RCC 7860 (cell line): ENCODE results near the gene PTPRN2.

Source experiments
- DNase-seq: peaks from one replicate; pipeline ENCODE4 v3.0.0-alpha.2; 2015; ENCODE audit warnings: low spot score
- FAIRE-seq: peaks from 2 replicates; lab custom pipeline; 2012; peaks lifted over from hg19 to GRCh38; lab: Jason Lieb, UNC

Gene PTPRN2

DNA sequence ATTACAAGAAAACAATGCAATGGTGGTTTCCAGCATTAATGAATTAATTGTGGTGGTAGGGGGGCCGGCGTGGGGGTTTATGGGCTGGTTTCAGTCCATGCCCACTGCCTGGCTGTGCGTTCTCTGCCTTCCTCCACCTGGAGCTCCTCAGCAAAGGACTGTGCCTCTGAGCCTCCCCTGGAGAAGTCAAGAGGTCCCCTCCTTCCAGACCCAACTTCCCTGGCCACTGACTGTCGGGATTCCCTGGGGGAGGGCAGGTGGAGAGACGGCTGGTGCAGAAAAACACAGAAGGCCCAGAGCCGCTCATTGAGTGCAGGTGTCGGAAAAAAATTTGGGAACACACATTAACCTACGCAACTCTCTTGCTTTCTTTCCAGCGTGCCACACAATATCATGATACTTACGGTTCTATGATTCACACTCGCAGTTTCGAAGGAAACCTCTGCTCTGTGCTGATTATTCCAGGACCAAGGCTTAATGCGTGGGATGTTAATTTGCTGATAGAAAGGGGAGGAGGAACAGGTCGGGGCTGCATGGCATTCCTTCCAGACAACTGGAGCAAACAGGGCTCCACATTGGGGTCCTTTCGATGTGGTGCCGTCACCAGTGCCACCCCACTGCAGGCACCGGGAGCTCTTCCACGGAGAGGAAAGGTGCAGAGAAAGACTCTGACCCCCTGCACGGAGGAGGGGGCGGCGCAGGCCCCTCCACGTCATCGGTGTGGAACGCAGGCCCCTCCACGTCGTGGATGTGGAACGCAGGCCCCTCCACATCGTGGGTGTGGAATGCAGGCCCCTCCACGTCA is 744.1 kb downstream of the PTPRN2 start:
- DNase-seq (no peak), FAIRE-seq (no peak)

DNA sequence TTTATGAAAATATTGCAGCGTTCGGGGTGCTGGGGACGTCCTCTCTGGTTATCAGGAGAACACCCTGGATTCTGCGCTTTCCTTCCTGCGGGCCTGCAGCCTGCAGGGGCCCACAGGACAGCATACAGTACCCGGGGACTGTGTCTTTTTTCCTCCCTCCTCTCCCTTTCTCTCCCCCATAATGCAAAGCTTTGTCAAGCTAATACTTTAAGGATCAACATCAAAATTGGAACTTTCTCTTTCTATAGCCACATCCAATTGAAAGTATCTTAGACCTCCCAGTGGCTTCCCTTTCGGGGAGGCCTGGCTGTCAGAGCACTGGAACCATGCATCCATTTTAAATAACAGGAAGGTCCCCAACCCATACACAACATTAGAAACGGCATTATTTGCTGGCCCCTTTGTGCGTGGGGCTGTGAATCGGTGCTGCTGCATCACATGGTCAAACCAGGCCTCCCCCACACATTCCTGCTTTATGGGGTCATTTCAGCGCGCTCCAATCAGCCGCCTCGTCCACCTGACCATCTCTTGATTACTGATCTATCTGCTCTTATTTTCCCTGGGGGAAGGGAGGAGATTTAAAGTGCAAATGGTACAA is 745.8 kb downstream of the PTPRN2 start:
- FAIRE-seq (no peak), DNase-seq (no peak)

DNA sequence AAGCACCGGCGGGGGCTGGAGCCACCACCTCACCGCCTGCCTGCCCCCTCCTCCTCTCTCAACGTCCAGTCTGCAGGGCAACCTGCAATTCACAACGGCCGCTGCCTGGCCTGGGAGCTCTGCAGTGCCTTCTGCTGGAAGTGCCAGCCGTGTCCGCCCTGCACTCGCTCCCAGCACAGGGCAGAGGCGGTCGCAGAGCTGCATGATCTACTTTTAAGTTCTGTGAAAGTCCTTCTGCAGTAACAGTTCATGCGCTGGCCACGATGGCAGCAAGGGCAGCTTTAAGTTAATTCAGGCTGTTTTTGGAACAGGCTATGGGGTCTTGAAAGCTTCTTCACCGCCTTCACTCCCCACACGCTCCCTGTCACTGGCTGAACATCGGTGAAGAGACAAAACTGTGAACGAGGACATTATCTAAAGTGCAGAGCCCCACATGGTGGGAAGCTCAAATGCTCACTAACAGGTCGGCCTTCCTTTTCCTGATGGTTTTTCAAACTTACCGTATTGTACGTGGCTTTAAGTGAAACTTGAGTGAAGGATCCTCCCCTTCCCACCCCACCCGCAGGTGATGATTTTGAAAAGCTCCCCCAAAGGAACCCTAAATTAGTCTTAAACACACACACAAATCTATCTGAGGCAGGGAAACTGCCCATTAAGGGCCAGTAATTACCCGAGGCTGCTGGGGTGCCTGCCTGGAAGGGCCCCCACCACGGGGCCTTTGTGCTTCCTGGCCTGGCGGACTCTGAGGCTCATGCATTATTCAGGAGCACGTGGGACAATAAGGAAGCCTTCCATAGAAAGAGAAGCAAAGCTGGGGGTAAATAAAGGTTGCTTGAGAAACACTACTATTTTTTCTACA is 746.5 kb downstream of the PTPRN2 start:
- FAIRE-seq, result no peak

DNA sequence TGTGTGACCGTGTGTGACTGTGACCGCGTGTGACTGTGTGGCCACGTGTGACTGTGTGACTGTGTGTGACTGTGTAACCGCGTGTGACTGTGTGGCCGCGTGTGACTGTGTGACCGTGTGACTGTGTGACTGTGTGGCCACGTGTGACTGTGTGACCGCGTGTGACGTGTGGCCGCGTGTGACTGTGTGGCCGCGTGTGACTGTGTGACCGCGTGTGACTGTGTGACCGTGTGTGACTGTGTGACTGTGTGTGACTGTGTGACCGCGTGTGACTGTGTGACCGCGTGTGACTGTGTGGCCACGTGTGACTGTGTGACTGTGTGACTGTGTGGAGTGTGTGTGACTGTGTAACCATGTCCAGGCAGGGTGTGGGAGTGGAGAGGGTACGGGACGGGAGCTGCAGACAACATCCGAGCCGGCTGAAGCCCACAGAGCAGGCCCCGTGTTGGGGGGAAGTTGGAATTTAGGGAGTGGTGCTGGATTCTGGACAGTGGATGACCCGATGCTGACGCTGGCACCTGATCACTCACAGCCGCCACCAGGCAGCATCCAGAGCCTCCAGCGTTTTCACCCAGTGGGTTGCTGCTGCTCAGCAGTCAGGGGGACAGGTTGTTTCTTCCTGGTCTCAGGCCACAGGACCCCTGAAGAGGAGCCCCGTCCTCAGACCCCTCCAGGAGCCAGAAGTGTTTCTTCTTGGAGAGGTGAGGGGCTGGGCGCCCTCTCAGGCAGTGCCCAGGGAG is 747.3 kb downstream of the PTPRN2 start:
- no peak for DNase-seq
- FAIRE-seq, result no peak

More for the DNA sequence above, 746.5 kb downstream of the PTPRN2 start:
- no peak for DNase-seq

DNA sequence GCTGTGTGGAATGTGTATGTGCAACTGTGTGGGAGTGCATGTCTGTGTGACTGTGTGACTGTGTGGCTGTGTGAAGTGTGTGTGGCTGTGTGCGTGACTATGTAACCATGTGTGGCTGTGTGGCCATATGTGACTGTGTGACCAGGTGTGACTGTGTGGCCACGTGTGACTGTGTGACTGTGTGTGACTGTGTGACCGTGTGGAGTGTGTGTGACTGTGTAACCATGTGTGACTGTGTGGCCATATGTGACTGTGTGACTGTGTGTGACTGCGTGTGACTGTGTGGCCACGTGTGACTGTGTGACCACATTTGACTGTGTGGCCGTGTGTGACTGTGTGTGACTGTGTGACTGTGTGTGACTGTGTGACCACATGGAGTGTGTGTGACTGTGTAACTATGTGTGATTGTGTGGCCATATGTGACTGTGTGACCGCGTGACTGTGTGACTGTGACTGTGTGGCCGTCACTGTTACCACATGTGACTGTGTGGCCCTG is 747.9 kb downstream of the PTPRN2 start:
- DNase-seq (no peak), FAIRE-seq (no peak)

DNA sequence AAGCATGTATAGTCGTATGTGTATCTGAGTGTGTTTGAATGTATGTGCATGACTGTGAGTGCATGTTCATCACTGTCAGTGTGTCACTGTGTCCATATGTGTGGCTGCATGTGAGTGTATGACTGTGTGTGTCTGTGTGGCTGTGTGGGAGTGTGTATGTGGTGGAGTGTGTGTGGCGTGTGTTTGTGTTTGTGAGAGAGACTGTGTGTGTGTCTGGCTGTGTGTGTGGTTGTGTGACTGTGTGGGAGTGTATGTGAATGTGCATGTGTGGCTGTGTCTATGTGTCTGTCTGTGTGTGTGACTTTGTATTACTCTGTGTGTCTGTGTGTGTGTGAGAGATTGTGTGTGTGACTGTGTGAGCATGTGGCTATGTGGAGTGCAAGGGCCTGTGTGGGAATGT is 748.4 kb downstream of the PTPRN2 start:
- no peak for FAIRE-seq
- DNase-seq, result no peak

DNA sequence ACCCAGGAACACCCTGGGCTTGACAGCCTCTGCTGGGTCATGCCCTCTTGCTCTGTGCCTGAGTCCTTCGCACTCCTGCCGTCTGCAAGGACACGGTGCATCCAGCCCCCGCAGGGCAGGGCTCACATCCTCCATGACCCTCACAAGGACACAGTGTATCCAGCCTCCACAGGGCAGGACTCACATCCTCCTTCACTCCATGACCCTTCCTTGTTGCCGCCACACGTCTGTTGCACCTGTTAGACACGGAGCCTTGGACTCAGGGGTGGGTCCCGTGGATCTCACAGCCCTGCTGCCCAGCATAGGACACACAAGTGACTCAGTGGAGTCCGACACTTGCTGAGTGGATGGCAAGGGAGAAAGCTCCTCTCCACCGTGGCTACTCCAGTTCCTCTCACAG is 750.1 kb downstream of the PTPRN2 start:
- no peak for FAIRE-seq
- DNase-seq, result no peak

DNA sequence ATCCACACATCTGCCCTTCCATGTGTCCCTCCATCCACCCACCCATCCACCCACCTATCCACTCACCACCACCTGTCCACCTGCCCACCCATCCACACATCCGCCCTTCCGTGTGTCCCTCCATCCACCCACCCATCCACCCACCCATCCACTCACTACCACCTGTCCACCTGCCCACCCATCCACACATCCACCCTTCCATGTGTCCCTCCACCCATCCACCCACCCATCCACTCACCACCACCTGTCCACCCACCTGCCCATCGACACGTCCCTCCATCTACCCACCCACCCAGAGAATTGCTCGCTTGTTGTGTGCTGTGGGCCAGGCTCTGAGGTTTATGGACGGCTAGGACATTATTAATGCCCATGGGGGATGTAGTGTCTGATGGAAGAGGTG is 750.6 kb downstream of the PTPRN2 start:
- FAIRE-seq, result no peak
- DNase-seq, result no peak

DNA sequence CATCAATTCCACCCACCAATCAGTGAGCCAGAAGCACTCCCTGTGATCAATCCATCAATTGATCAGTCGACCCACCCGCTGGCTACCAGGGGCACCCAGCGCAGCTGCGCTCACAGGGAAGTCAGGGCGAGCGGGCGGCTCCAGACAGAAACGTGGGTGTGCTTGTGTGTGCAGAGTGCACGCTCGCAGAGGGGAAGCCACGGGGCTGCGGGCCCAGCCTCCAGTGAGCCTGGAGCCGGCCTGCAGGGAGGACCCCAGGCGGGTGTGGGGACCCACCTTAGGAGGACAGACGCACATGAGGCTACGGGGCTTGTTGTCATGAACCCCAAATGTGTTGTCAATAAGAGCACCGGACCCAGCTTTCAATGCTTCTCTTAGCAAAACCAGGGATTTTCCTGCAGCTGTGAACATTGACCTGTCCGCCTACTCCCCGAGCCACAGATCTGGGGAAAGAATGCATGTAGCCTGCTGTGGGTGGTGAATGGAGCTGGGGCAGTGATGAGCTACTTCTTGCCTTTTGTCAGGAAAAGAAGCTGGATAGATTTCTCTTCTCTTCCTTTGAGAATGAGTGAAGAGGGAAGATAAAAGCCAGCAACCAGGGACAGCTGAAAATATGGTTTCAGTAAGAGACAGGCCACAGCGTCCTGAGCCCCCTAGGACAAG is 753.0 kb downstream of the PTPRN2 start:
- DNase-seq (no peak), FAIRE-seq (no peak)

DNA sequence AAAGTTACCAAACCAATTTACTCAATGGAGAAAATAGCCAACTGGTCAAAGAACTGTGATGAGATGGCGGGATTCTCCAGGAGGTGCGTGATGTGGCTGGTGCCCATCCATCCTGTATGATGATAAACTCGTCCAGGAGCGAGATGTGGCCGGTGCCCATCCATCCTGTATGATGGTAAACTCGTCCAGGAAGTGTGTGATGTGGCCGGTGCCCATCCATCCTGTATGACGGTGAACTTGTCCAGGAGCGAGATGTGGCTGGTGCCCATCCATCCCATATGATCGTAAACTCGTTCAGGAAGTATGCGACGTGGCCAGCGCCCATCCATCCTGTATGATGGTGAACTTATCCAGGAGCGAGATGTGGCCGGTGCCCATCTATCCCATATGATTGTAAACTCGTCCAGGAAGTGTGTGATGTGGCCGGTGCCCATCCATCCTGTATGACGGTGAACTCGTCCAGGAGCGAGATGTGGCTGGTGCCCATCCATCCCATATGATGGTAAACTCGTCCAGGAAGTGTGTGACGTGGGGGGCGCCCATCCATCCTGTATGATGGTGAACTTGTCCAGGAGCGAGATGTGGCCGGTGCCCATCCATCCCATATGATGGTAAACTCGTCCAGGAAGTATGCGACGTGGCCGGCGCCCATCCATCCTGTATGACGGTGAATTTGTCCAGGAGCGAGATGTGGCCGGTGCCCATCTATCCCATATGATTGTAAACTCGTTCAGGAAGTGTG is 754.6 kb downstream of the PTPRN2 start:
- DNase-seq (no peak), FAIRE-seq (no peak)

DNA sequence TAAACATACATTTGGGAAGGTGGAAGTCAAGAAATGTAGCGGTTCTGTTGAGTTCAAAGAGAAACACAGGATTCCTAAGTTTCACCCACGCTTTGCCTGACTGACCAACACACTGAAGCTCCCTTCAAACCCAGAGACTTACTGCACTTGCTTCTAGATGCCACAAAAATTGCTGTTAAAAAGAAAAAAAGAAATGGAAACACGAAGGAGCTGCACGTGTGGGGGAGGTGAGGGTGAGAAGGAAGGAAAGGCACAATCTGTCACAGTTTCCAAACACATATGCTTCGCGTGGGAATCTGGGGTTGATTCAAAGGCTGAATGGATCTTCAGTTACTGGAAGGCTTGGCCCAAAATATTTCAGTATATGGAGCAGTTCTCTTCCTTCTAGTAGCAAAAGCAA is 755.2 kb downstream of the PTPRN2 start:
- FAIRE-seq, result no peak
- no peak for DNase-seq

DNA sequence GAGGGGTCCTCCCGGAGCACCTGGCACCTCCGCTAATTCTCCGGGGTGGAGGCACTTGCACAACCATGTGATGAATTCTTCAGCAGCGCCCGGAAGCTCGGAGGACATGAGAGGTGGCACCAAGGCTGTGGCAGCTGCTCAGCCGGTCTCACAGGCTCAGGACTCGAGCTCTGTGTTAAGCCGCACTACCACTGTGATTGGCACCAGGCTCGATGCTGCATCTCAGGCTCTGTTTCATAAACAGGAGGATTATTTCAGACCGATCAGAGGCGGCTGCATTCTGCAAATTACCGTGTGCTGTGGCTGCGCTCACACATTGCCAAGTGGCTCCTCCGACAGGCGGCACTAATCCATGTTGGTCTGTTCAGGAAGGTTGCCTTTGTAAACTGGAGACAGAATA is 755.6 kb downstream of the PTPRN2 start:
- DNase-seq (no peak), FAIRE-seq (no peak)

DNA sequence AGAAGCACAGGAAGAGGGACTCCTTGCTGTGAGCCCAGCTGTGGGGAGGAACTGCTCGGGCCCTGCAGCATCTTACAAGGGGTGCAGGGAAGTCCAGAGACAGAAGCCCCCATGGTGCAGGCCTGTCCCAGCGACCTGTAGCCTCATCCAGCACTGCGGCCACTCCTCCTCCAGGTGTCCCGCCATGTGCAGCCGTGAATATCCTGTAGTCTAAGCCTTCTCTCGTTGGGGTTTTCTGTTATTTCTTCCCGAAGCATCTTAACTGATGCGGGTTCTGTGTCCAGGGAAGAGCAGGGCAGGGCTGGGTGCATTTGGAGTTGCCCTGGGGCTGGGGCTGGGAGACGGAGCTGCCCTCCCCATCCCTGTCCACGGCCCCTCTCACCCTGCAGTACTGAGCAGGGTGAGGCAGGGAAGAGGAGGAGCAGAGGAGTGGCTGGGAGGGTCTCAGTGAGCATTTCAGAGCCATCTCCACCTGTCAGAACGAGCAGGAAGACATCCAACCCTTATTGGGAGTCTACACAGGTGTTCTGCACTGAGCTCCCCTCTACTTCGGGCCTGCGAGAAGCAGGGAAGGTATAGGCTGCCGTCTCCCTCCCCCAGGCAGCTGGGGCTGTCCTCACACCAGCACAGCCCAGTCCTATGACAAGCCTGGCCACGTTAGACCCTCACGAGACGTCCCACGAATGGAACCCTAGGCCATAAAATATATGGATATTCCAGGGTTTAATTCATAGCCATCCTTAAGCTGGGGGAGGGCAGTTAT is 756.3 kb downstream of the PTPRN2 start:
- DNase-seq (no peak), FAIRE-seq (no peak)

DNA sequence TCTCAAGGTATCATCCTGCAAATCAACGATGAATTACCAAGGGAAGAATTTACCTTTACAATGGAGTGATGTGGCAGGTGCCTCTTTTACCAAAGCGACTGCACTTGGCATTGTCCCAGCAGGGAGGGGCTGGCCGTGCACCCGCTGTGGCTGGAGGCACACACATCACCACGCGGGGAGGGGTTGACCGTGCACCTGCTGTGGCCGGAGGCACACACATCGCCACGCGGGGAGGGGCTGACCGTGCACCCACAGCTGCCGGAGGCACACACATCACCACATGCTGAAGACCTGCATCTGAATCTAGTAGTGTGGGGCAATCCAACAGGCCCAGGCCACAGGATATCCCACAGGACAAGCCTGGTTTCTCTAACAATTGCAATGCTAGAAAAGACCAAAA is 757.3 kb downstream of the PTPRN2 start:
- no peak for FAIRE-seq
- DNase-seq, result no peak

DNA sequence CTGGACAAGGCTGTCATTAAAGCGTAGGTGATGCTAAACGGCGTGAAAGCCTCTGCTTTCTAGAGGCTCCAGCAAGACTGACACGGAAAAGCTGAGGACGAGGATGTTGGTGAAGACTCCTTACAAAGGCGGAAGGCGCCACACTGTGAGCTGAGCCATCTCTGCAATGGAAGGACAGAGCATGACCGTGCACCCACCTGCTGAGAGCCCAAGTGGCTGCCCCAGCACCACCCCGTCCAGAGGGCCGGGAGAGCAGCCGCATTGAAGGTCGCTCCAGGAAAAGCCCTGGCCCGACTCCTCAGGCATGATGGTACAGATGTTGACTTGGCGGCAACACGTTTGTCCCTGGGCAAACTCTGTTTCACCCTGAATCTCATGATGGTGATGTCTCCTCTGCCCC is 758.1 kb downstream of the PTPRN2 start:
- FAIRE-seq, result no peak
- no peak for DNase-seq

DNA sequence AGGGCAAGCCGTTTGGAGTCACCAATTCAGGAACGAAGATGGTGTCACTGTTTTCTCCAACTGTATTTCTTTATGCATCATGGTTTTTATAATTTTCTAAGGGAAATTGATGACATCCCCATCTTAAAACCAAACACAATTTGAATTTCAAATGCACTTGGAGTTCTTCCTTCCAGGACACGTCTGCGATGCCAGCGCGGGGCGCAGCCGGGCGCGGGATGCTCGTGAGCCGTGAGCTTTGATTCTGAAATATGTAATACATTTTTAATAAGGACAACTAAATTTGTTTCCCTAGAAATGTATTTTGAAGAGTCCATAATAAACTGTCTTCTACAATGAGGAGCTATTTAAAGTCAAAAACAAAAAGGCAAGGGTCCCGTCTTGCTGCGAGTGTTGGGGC is 758.7 kb downstream of the PTPRN2 start:
- DNase-seq (no peak), FAIRE-seq (no peak)

DNA sequence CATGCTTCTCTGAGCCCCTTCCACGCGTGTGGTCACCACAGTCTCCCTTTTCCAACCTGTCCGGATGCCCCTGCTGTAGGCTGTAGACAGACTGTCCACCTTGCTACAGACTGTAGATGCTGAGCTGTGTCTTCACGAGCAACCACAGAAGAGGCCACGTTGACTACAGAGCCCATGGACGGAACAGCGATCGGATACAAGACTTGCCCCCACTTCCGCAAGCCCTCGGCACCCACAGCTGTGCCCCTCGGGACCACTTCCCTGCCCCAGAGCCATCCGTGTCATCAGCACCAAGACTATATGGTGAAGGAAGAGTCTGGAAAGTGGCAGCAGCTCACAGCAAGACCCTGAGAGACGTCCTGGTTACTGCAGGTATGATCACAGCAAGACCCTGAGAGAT is 759.4 kb downstream of the PTPRN2 start:
- FAIRE-seq, result no peak
- DNase-seq, result no peak

DNA sequence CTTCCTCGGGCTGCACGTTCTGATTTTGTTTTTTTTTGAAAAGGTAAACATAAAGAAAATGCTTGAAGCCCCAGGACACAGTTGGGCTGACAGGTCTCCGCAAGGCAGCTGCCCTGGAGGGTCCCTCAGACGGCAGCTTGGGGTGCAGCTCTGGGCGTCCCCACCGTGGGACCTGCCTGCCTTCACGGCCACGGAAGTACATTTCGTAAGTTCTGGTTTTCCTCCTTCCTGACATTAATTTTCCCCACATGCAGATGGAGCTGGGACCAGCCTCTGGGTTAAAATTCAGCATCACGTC is 759.8 kb downstream of the PTPRN2 start:
- no peak for DNase-seq
- FAIRE-seq, result no peak
